ENCODE measurements around the gene RAG2.
A peak's percentile ranks its signal among the peaks of the same experiment; 100 is the strongest.

Gene RAG2

DNA sequence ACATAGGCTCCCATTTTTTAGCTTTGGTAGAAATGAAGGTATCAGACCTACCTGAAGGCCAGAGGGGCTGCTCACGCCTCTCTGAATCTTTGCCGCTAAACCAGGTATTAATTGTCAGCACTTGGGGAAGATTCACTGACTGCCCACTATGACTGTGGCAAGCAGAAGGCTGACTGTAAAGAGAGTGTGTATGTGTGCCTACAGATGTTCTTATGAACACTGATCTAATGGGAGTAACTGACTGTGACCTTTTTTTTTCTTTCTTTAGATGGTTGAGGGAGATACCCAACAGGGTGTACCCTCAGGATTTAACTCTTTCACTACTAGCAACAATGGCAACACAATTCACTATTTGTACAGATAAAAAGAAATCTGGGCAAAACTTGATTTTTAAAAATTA lies at the start of gene RAG2:
Gene RAG2 (minus strand): TSS at position 186 of the 400 bp plus-strand sequence. CDS start 4,068 bp downstream, outside the sequence.
- peak within 1 kb of the TSS; percentile 81 for H3K9ac ChIP-seq (ENCODE audit: low read depth, low read length)
- DNase-seq (peak; percentile 75), ATAC-seq (ENCODE audit: insufficient read depth, low read depth) (peak; percentile 82)
- peak within 1 kb of the TSS; percentile 9; the same call in 1 of the 2 replicates for H2AFZ ChIP-seq (ENCODE audit: low read depth, low read length)
- H4K20me1 ChIP-seq (ENCODE audit: insufficient read depth, low read length), result no peaks in the 10 kb centered on the region
- H3K79me2 ChIP-seq (ENCODE audit: insufficient read depth, low read length), result peaks cover 93% of the 10 kb centered on the region
- peak within 1 kb of the TSS; percentile 60 to 72 for H3K4me3 ChIP-seq (ENCODE audit: low read depth in 1 of 2, low read length in 2 of 2)
- TF ChIP-seq EZH2 (IDR thresholded peaks at IDR 0.05; ENCODE audit: borderline replicate concordance, low read depth, low read length, severe bottlenecking), result no peak
- TF ChIP-seq, protein P1, sequence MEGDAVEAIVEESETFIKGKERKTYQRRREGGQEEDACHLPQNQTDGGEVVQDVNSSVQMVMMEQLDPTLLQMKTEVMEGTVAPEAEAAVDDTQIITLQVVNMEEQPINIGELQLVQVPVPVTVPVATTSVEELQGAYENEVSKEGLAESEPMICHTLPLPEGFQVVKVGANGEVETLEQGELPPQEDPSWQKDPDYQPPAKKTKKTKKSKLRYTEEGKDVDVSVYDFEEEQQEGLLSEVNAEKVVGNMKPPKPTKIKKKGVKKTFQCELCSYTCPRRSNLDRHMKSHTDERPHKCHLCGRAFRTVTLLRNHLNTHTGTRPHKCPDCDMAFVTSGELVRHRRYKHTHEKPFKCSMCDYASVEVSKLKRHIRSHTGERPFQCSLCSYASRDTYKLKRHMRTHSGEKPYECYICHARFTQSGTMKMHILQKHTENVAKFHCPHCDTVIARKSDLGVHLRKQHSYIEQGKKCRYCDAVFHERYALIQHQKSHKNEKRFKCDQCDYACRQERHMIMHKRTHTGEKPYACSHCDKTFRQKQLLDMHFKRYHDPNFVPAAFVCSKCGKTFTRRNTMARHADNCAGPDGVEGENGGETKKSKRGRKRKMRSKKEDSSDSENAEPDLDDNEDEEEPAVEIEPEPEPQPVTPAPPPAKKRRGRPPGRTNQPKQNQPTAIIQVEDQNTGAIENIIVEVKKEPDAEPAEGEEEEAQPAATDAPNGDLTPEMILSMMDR (IDR thresholded peaks at IDR 0.05; ENCODE audit: borderline replicate concordance, extremely low read depth, low read length, poor library complexity, severe bottlenecking), result no peak
- H3K36me3 ChIP-seq (ENCODE audit: insufficient read depth, low read length), result peaks cover 49% of the 10 kb centered on the region
- peak within 1 kb of the TSS; percentile 92 for H3K27ac ChIP-seq (ENCODE audit: low read length)
- peak within 1 kb of the TSS; percentile 88 for H3K4me2 ChIP-seq (ENCODE audit: insufficient read depth, low read length)
- peaks cover 8% of the 10 kb centered on the region for H3K9me3 ChIP-seq (ENCODE audit: insufficient read depth, low read length, severe bottlenecking)
- H3K27me3 ChIP-seq (ENCODE audit: insufficient read depth, low read length, poor library complexity), result no peaks in the 10 kb centered on the region
- H3K4me1 ChIP-seq (ENCODE audit: insufficient read depth, low read length), result peaks cover 88% of the 10 kb centered on the region

DNA sequence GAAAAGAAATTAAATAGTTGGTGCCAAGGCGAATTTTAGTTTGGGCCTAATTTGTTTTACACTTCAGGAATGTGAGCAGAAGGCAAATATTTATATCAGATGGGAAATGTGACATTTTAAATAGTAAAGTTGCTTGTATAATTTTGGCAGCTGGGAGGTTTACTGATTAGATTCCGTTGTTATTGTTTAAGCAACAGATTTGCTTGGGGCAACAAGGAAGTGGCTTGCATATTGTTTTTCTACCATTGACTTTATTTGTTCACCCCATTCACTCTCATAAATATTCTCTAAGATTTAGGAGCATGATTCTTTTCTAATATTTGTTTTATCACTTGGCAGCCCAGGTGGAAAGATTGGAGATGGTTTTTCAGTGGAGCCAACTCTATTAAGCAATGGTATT lies 40.5 kb upstream of the RAG2 start:
- Histone ChIP-seq H2AFZ (ENCODE audit: low read depth, low read length) (no peak overlapping the region), H3K36me3 (ENCODE audit: insufficient read depth, low read length) (no peaks in the 10 kb centered on the region), H4K20me1 (ENCODE audit: insufficient read depth, low read length) (no peaks in the 10 kb centered on the region), H3K27me3 (ENCODE audit: insufficient read depth, low read length, poor library complexity) (no peaks in the 10 kb centered on the region), H3K4me1 (ENCODE audit: insufficient read depth, low read length) (no peaks in the 10 kb centered on the region), H3K4me3 (ENCODE audit: low read depth in 1 of 2, low read length in 2 of 2) (no peak overlapping the region), H3K9me3 (ENCODE audit: insufficient read depth, low read length, severe bottlenecking) (no peaks in the 10 kb centered on the region), H3K9ac (ENCODE audit: low read depth, low read length) (no peak overlapping the region), H3K4me2 (ENCODE audit: insufficient read depth, low read length) (no peak overlapping the region), H3K27ac (ENCODE audit: low read length) (no peak overlapping the region), H3K79me2 (ENCODE audit: insufficient read depth, low read length) (no peaks in the 10 kb centered on the region)
- DNase-seq, result no peak
- TF ChIP-seq, protein P1 (IDR thresholded peaks at IDR 0.05; ENCODE audit: borderline replicate concordance, extremely low read depth, low read length, poor library complexity, severe bottlenecking), result no peak
- no peak for TF ChIP-seq EZH2 (IDR thresholded peaks at IDR 0.05; ENCODE audit: borderline replicate concordance, low read depth, low read length, severe bottlenecking)
- no peak for ATAC-seq (ENCODE audit: insufficient read depth, low read depth)

DNA sequence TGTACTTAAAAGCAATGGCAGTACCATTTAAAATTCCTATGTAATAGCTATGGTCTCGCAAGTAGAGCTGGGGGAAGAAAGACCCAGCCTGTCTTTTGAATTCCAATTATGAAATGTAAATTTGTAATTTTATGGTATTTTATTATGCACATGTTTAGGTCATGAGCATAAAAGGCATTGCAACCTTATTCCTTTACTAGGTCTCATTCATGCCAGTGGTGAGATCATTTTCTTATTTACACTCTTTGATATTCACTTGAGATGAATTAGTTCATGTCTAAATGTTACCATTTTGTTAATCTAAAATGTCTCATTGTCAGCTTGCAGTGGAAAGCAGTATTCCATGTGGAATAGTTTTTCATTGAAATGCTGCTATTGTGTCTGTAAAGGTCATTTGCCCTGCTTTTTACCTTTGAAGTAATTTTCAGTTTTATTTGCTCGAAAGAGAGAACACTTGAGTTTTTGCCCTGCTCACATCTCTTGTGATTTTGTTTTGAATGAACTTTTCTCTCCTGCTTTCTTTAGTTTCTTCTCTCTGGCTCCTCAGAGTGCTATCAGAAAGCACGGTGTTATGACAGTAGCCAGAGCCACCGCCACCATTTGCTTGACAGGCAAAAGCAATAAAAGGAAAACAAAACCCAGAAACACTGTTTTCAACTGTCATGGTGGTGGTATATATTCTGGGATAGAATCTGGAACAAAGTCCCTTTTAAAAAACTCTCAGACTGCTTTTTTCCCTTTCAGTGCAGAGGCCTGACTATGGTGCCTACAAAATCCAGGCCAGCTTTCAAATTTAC lies 37.2 kb upstream of the RAG2 start:
- DNase-seq (no peak), ATAC-seq (ENCODE audit: insufficient read depth, low read depth) (no peak)
- Histone ChIP-seq H3K4me3 (ENCODE audit: low read depth in 1 of 2, low read length in 2 of 2) (no peak overlapping the region), H3K27ac (ENCODE audit: low read length) (no peak overlapping the region), H3K27me3 (ENCODE audit: insufficient read depth, low read length, poor library complexity) (no peaks in the 10 kb centered on the region), H3K9ac (ENCODE audit: low read depth, low read length) (no peak overlapping the region), H3K9me3 (ENCODE audit: insufficient read depth, low read length, severe bottlenecking) (no peaks in the 10 kb centered on the region), H4K20me1 (ENCODE audit: insufficient read depth, low read length) (no peaks in the 10 kb centered on the region), H3K4me2 (ENCODE audit: insufficient read depth, low read length) (no peak overlapping the region), H2AFZ (ENCODE audit: low read depth, low read length) (0 out of 2 replicates have a peak overlapping the region, but pooled peaks have one; percentile 16), H3K79me2 (ENCODE audit: insufficient read depth, low read length) (no peaks in the 10 kb centered on the region), H3K4me1 (ENCODE audit: insufficient read depth, low read length) (peaks cover 27% of the 10 kb centered on the region), H3K36me3 (ENCODE audit: insufficient read depth, low read length) (no peaks in the 10 kb centered on the region)
- TF ChIP-seq, protein P1 (IDR thresholded peaks at IDR 0.05; ENCODE audit: borderline replicate concordance, extremely low read depth, low read length, poor library complexity, severe bottlenecking), result no peak
- no peak for TF ChIP-seq EZH2 (IDR thresholded peaks at IDR 0.05; ENCODE audit: borderline replicate concordance, low read depth, low read length, severe bottlenecking)
